SU-DHL-6 (cell line): Measurements from ENCODE around the gene NCAM2.

Source experiments
- EZH2phosphoT487 ChIP-seq: fragments of 200-600 bp; sonication (generic), shearing (Covaris generic); conservative IDR thresholded peaks from 2 replicates; pipeline ENCODE4 v1.6.1; 2018; ENCODE audit warnings: mild to moderate bottlenecking, antibody characterized with exemption, low read length, moderate library complexity, mixed read lengths
- TF ChIP-seq, protein P1 (sequence below): fragments of 200-600 bp; sonication (generic); IDR thresholded peaks from one replicate; pipeline ENCODE4 v1.5.1; 2017; ENCODE audit warnings: antibody characterized with exemption, mild to moderate bottlenecking, low read length, moderate library complexity; ENCODE audit not compliant: insufficient read depth, poor library complexity, severe bottlenecking

DNA sequence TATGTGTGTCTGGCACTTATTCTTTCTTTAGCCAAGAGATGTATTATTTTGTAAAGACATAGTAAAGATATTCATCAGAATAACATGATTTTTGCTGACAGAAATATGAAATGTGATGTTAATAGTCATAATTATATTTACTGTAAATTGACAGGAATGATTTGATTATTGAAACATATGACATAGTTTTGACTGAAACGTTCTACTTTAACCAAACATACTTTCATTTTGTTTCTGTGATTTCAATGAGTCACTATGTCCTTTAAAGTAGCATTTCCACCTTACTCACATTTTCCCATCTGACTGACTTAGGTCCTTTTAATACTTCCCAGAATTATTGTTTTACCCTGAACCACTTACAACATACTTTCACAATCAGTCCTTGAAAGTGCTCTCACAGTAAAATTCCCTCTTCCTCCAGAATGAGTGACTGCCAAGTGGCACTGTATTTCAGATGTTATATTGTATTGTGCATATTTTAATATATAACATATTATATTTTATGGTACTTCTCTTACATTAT, 437.9 kb downstream of the NCAM2 start:
- TF ChIP-seq, protein P1, sequence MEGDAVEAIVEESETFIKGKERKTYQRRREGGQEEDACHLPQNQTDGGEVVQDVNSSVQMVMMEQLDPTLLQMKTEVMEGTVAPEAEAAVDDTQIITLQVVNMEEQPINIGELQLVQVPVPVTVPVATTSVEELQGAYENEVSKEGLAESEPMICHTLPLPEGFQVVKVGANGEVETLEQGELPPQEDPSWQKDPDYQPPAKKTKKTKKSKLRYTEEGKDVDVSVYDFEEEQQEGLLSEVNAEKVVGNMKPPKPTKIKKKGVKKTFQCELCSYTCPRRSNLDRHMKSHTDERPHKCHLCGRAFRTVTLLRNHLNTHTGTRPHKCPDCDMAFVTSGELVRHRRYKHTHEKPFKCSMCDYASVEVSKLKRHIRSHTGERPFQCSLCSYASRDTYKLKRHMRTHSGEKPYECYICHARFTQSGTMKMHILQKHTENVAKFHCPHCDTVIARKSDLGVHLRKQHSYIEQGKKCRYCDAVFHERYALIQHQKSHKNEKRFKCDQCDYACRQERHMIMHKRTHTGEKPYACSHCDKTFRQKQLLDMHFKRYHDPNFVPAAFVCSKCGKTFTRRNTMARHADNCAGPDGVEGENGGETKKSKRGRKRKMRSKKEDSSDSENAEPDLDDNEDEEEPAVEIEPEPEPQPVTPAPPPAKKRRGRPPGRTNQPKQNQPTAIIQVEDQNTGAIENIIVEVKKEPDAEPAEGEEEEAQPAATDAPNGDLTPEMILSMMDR: no peak
- TF ChIP-seq EZH2phosphoT487: no peak
